ENCODE results near the gene TPPP. TPM values are rescaled to one million over a fixed set of nuclear protein-coding genes. Genes with fewer than 3 reads are reported as not detected.

Gene TPPP
- total RNA-seq, 1 donor from 2014 or later: 0.46 TPM

DNA sequence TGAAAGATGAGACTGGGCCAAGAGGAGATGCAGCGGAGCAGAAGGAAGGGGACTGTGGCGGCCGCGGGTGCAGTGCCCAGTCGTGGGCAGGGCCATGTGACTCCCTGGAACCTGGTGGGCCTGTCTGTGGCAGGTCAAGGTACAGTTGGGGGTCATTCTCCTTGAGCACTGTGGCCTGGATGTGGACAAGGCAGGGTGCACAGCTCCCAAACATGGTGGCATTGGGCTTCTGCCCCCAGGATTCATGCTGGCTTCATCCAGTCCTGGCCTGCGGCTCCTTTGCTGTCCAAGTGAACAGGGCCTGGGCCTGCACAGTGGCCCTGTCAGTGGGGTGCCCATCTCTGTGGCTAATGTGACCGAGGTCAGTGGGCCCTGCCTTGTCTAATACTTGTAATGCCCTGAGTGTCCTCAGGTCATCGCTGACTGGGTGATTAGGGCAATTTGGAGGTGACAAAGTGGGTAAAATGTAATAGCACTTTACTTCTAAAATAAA is 41.1 kb downstream of the TPPP start:
- H3K4me3 ChIP-seq (ENCODE audit: low read depth, low read length): no peak overlapping the region
- TF ChIP-seq, protein P1, sequence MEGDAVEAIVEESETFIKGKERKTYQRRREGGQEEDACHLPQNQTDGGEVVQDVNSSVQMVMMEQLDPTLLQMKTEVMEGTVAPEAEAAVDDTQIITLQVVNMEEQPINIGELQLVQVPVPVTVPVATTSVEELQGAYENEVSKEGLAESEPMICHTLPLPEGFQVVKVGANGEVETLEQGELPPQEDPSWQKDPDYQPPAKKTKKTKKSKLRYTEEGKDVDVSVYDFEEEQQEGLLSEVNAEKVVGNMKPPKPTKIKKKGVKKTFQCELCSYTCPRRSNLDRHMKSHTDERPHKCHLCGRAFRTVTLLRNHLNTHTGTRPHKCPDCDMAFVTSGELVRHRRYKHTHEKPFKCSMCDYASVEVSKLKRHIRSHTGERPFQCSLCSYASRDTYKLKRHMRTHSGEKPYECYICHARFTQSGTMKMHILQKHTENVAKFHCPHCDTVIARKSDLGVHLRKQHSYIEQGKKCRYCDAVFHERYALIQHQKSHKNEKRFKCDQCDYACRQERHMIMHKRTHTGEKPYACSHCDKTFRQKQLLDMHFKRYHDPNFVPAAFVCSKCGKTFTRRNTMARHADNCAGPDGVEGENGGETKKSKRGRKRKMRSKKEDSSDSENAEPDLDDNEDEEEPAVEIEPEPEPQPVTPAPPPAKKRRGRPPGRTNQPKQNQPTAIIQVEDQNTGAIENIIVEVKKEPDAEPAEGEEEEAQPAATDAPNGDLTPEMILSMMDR (conservative IDR thresholded peaks at IDR 0.05; ENCODE audit: low read depth, low read length): no peak
- no peak for DNase-seq (ENCODE audit: low read depth)

- DNase-seq (ENCODE audit: low read depth): no peak
- TF ChIP-seq, protein P1 (conservative IDR thresholded peaks at IDR 0.05; ENCODE audit: low read depth, low read length): no peak
- H3K4me3 ChIP-seq (ENCODE audit: low read depth, low read length): no peak overlapping the region
Measured at GRCh38 chr5:651296-652022, 41.7 kb downstream of the TPPP start.

DNA sequence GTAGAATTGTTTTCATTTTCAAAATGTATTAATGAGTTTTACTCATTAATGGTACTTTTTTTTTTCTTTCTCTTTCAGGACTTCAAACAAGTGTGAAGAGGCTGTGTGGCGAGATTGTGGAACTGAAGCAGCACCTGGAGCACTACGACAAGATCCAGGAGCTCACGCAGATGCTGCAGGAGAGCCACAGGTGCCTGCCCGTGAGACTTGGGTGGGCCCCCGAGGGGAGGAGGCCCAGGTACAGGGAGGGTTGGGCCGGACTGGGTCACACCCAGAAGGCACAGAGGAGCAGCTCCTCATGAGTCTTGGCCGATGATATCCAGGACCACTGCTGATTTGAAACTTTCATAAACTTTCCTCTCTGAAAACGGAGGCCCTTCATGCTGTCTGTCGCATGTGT is 45.4 kb downstream of the TPPP start:
- H3K4me3 ChIP-seq (ENCODE audit: low read depth, low read length): no peak overlapping the region
- TF ChIP-seq, protein P1 (conservative IDR thresholded peaks at IDR 0.05; ENCODE audit: low read depth, low read length): no peak
- no peak for DNase-seq (ENCODE audit: low read depth)

DNA sequence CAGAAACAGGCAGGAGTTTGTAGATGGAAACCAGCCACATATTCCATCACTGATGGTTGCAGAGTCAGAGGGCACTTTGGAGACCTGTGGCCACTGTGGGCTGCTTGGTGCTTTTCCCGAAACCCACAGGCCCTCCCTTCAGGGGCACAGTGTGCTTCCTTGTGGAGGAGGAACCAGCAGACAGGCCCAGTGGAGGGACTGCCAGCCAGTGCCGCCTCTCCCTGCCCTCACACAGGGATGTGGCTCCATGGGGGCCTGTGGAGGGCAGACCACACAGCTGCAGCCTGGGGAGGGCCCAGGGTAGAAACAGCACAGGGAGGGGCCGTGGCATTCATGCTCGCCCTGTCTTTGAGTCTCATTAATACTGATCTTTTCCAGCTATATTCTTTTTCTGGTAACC is 45.8 kb downstream of the TPPP start:
- no peak for DNase-seq (ENCODE audit: low read depth)
- TF ChIP-seq, protein P1 (conservative IDR thresholded peaks at IDR 0.05; ENCODE audit: low read depth, low read length): no peak
- no peak overlapping the region for H3K4me3 ChIP-seq (ENCODE audit: low read depth, low read length)

- DNase-seq (ENCODE audit: low read depth): no peak
- TF ChIP-seq, protein P1 (conservative IDR thresholded peaks at IDR 0.05; ENCODE audit: low read depth, low read length): no peak
- no peak overlapping the region for H3K4me3 ChIP-seq (ENCODE audit: low read depth, low read length)
Measured at GRCh38 chr5:646396-647201, 46.6 kb downstream of the TPPP start.

DNA sequence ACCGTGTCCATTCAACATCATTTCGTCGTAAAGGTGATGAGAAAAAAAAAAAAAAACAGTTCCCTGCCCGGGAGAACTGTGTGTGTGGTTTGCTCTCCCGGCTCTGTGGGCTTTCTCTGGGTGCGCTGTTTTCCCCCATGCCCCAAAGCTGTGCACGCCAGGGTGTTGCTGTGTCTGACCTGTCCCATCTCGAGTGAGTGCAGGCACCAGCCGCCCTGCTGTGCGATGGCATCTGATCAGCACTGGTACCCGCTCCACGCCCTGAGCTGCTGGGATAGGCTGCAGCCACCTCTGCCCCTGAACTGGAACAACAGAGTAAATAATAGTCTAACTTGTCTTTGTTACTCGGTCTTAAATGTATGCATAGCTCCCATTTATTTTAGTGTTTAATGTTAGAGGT is 47.7 kb downstream of the TPPP start:
- TF ChIP-seq, protein P1 (conservative IDR thresholded peaks at IDR 0.05; ENCODE audit: low read depth, low read length): no peak
- no peak for DNase-seq (ENCODE audit: low read depth)
- no peak overlapping the region for H3K4me3 ChIP-seq (ENCODE audit: low read depth, low read length)
